HG02759 (cell line): ENCODE measurements around the gene EXPH5.
A peak's percentile ranks its signal among the peaks of the same experiment; 100 is the strongest.

Experiments used
- ATAC-seq: cut with Tn5 transposase; IDR thresholded peaks from one replicate; pipeline ENCODE4 v1.9.1; 2021; ENCODE audit warnings: mild to moderate bottlenecking, moderate library complexity; ENCODE audit not compliant: unreplicated experiment

Gene EXPH5

GRCh38 chr11:108568195-108568858 lies 25.2 kb downstream of the EXPH5 start:
- ATAC-seq: no peak

GRCh38 chr11:108565653-108566052 lies 27.9 kb downstream of the EXPH5 start:
- no peak for ATAC-seq

GRCh38 chr11:108562746-108563581 lies 30.6 kb downstream of the EXPH5 start:
- no peak for ATAC-seq

- no peak for ATAC-seq
These were observed 32.0 kb downstream of the EXPH5 start for GRCh38 chr11:108561535-108561991.

GRCh38 chr11:108559904-108560303 lies 33.7 kb downstream of the EXPH5 start:
- no peak for ATAC-seq

GRCh38 chr11:108559340-108559739 lies 34.2 kb downstream of the EXPH5 start:
- no peak for ATAC-seq

GRCh38 chr11:108558222-108558621 lies 35.3 kb downstream of the EXPH5 start:
- peak; percentile 85 for ATAC-seq

- no peak for ATAC-seq
These were observed 37.5 kb downstream of the EXPH5 start for GRCh38 chr11:108556019-108556418.

- ATAC-seq: no peak
These were observed 41.7 kb downstream of the EXPH5 start for GRCh38 chr11:108551651-108552462.

- ATAC-seq: no peak
These were observed 44.2 kb downstream of the EXPH5 start for GRCh38 chr11:108549319-108549885.

GRCh38 chr11:108545909-108546501 lies 47.6 kb downstream of the EXPH5 start:
- no peak for ATAC-seq

- ATAC-seq: no peak
These were observed 50.1 kb downstream of the EXPH5 start for GRCh38 chr11:108543316-108543964.

GRCh38 chr11:108541531-108541930 lies 52.0 kb downstream of the EXPH5 start:
- no peak for ATAC-seq

GRCh38 chr11:108538502-108538901 lies 55.1 kb downstream of the EXPH5 start:
- ATAC-seq: no peak

- peak; percentile 39 for ATAC-seq
These were observed 55.5 kb downstream of the EXPH5 start for GRCh38 chr11:108538022-108538424.

- no peak for ATAC-seq
These were observed 56.8 kb downstream of the EXPH5 start for GRCh38 chr11:108536783-108537182.

GRCh38 chr11:108535384-108535955 lies 58.1 kb downstream of the EXPH5 start:
- ATAC-seq: no peak

GRCh38 chr11:108534274-108534882 lies 59.2 kb downstream of the EXPH5 start:
- ATAC-seq: no peak

- no peak for ATAC-seq
These were observed 63.1 kb downstream of the EXPH5 start for GRCh38 chr11:108530426-108530825.
